ENCODE results near the gene OBP2A.

GRCh38 chr9:135584934-135585333, 39.0 kb downstream of the OBP2A start:
- TF ChIP-seq ATF1 (CRISPR knock-in tag; IDR thresholded peaks at IDR 0.05) (no peak), SMAD3 (CRISPR knock-in tag; IDR thresholded peaks at IDR 0.05; ENCODE audit: borderline replicate concordance) (no peak), USF2 (CRISPR knock-in tag; IDR thresholded peaks at IDR 0.05) (no peak), MAX (CRISPR knock-in tag; IDR thresholded peaks at IDR 0.05) (no peak), JUN (CRISPR knock-in tag; IDR thresholded peaks at IDR 0.05) (no peak), IRF1 (CRISPR knock-in tag; IDR thresholded peaks at IDR 0.05) (no peak), ATF3 (CRISPR knock-in tag; conservative IDR thresholded peaks at IDR 0.05) (no peak), CTCF (IDR thresholded peaks at IDR 0.05) (no peak), ELF4 (CRISPR knock-in tag; IDR thresholded peaks at IDR 0.05; ENCODE audit: low read depth) (no peak), ZBTB43 (CRISPR knock-in tag; IDR thresholded peaks at IDR 0.05) (no peak), CREB1 (CRISPR knock-in tag; IDR thresholded peaks at IDR 0.05) (no peak), NR2C2 (CRISPR knock-in tag; IDR thresholded peaks at IDR 0.05) (no peak)

All from WTC11 (cell line).